K562 (cell line): ENCODE results near the gene AHSA1. TPM values are rescaled to one million over a fixed set of nuclear protein-coding genes. Genes with fewer than 3 reads are reported as not detected.

Experiments
- ATAC-seq: fragments of 200-7000 bp; cut with Tn5 transposase; 3 replicates; pipeline ENCODE4 v1.9.1; 2020; ENCODE audit warnings: moderate library complexity
- BruUV-seq: library from RNA; stranded (reverse); fragments of 400-500 nt; replicated peaks from 2 replicates; lab custom pipeline; 2021; lab: Mats Ljungman, UMichigan
- CTCF ChIA-PET: fragments of 300-600 bp; formaldehyde crosslinking; extraction: SDS; loops from one replicate; lab custom pipeline; 2021; ENCODE audit warnings: low intra/inter-chr PET ratio; lab: Yijun Ruan, JAX
- POLR2A ChIA-PET: fragments of 300-600, 350-650 bp; sonication (Branson Sonifier 250); formaldehyde crosslinking; extraction: SDS; loops from one replicate; lab custom pipeline; 2021; ENCODE audit warnings: antibody characterized with exemption, inconsistent platforms; lab: Yijun Ruan, JAX
- DNase-seq, 4 experiments: peaks; one replicate each; pipeline versions ENCODE4 v3.0.0 to v3.0.0-alpha.2; 2011 to 2018; ENCODE audit warnings: low spot score in 3 of 4, mixed read lengths in 3 of 4; ENCODE audit errors: extremely low read depth in 1 of 4
- FAIRE-seq: peaks from 2 replicates; lab custom pipeline; 2011; peaks lifted over from hg19 to GRCh38; lab: Jason Lieb, UNC
- H2AFZ ChIP-seq: 2 replicates; pipeline ENCODE4 v1.6.0; 2011; ENCODE audit warnings: low read depth, low read length, control low read depth, inconsistent platforms
- H3K27ac ChIP-seq: fragments of 200-600 bp; 3 replicates; pipeline ENCODE4 v1.8.0; 2011; ENCODE audit warnings: low read depth, mild to moderate bottlenecking, control low read depth, inconsistent platforms, low read length, moderate library complexity, mixed read lengths; ENCODE audit errors: extremely low read depth
- H3K27me3 ChIP-seq, 2 experiments: fragments of 300-600 bp in 1 of 2; 2 replicates in 1 of 2; 3 replicates in 1 of 2; pipeline versions ENCODE4 v1.6.0 to v1.8.0; 2011; ENCODE audit warnings: inconsistent platforms in 2 of 2, low read length in 2 of 2, mild to moderate bottlenecking in 1 of 2, mixed read lengths in 1 of 2, moderate library complexity in 1 of 2; ENCODE audit not compliant: control insufficient read depth in 2 of 2, insufficient read depth in 2 of 2
- H3K36me3 ChIP-seq: fragments of 300-600 bp; 3 replicates; pipeline ENCODE4 v1.8.0; 2011; ENCODE audit warnings: mild to moderate bottlenecking, low read length, inconsistent platforms; ENCODE audit not compliant: control insufficient read depth, insufficient read depth
- H3K4me1 ChIP-seq, 2 experiments: fragments of 200-600 bp in 1 of 2; replicated peaks in 1 of 2; 2 replicates in 1 of 2; 3 replicates in 1 of 2; pipeline versions ENCODE4 v1.5.1 to v1.8.0; 2011; ENCODE audit warnings: inconsistent platforms in 2 of 2, low read length in 2 of 2, mild to moderate bottlenecking in 1 of 2, mixed read lengths in 1 of 2, moderate library complexity in 1 of 2; ENCODE audit not compliant: control insufficient read depth in 2 of 2, insufficient read depth in 2 of 2
- H3K4me2 ChIP-seq: 2 replicates; pipeline ENCODE4 v1.6.1; 2011; ENCODE audit warnings: low read length, control low read depth, inconsistent platforms, mixed read lengths; ENCODE audit not compliant: insufficient read depth
- H3K4me3 ChIP-seq: fragments of 200-600 bp; sonication (generic), shearing (Covaris generic); 2 replicates; pipeline ENCODE4 v1.5.1; 2016; ENCODE audit warnings: control low read depth, inconsistent platforms
- H3K79me2 ChIP-seq: fragments of 200-600 bp; 3 replicates; pipeline ENCODE4 v1.8.0; 2011; ENCODE audit warnings: low read length, inconsistent platforms; ENCODE audit not compliant: control insufficient read depth, insufficient read depth
- H3K9ac ChIP-seq, 2 experiments: 2 replicates each; pipeline versions ENCODE4 v1.6.0 to v1.6.1; 2011; ENCODE audit warnings: low read depth in 2 of 2, low read length in 2 of 2, control low read depth in 1 of 2, inconsistent platforms in 1 of 2, mild to moderate bottlenecking in 1 of 2, mixed read lengths in 1 of 2; ENCODE audit not compliant: insufficient read depth in 1 of 2
- H3K9me1 ChIP-seq: one replicate; pipeline ENCODE4 v1.6.0; 2011; ENCODE audit warnings: inconsistent platforms, mild to moderate bottlenecking, low read length, moderate library complexity; ENCODE audit not compliant: control insufficient read depth, insufficient read depth
- H3K9me3 ChIP-seq: replicated peaks from 2 replicates; pipeline ENCODE4 v1.5.1; 2011; ENCODE audit warnings: low read depth, low read length, inconsistent platforms; ENCODE audit not compliant: control insufficient read depth, insufficient read depth
- H4K20me1 ChIP-seq: replicated peaks from 2 replicates; pipeline ENCODE4 v1.6.1; 2011; ENCODE audit warnings: low read length, inconsistent platforms, mixed read lengths; ENCODE audit not compliant: control insufficient read depth, insufficient read depth
- CTBP1 ChIP-seq: fragments of 450-650 bp; IDR thresholded peaks from 2 replicates; pipeline ENCODE4 v1.6.1; 2016; ENCODE audit warnings: borderline replicate concordance
- ERF ChIP-seq: fragments of 450-650 bp; formaldehyde crosslinking; IDR thresholded peaks from 2 replicates; pipeline ENCODE4 v1.4.0; 2020; ENCODE audit warnings: mild to moderate bottlenecking, mixed read lengths
- GABPA ChIP-seq: fragments of 200-800 bp; sonication (Bioruptor generic); conservative IDR thresholded peaks from 2 replicates; pipeline ENCODE4 v1.6.1; 2016; ENCODE audit warnings: low read depth, missing genetic modification characterization, missing compliant biosample characterization
- JUN ChIP-seq, 2 experiments: sonication (generic) in 1 of 2; formaldehyde crosslinking in 1 of 2; IDR thresholded peaks; 2 replicates each; pipeline versions ENCODE4 v1.6.1 to v1.8.0; 2012 to 2022; ENCODE audit warnings: borderline replicate concordance in 2 of 2, mild to moderate bottlenecking in 2 of 2, improper control_type of control experiment in 1 of 2, low read depth in 1 of 2, low read length in 1 of 2, missing genetic modification reagents in 1 of 2
- NFIC ChIP-seq: fragments of 450-650 bp; IDR thresholded peaks from 2 replicates; pipeline ENCODE4 v1.6.1; 2017; ENCODE audit warnings: mild to moderate bottlenecking, inconsistent platforms
- POLR2A ChIP-seq: fragments of 450-650 bp; conservative IDR thresholded peaks from 2 replicates; pipeline ENCODE4 v1.6.1; 2016
- RBM15 ChIP-seq: fragments of 200-400 bp; formaldehyde crosslinking; IDR thresholded peaks from 2 replicates; pipeline ENCODE4 v1.6.1; 2018; ENCODE audit warnings: mild to moderate bottlenecking, low read length, moderate library complexity; ENCODE audit not compliant: insufficient read depth
- TFAP4 ChIP-seq: sonication (generic); formaldehyde crosslinking; IDR thresholded peaks from 2 replicates; pipeline ENCODE4 v1.8.0; 2022; ENCODE audit warnings: missing genetic modification reagents, mild to moderate bottlenecking, moderate library complexity, borderline replicate concordance
- WGBS: fragments of 100-300 bp; shearing (Covaris generic); methylation state at CpG from one replicate; pipeline ENCODE4 v1.1.6; 2016; ENCODE audit warnings: low coverage, mixed read lengths; ENCODE audit not compliant: insufficient coverage; ENCODE audit errors: missing lambda C conversion rate; 5-methylcytosine and 5-hydroxymethylcytosine counted together
- in situ Hi-C: fragments of 300-500 bp; cut with MboI; formaldehyde crosslinking; loops from 4 replicates; pipeline ENCODE4 v1.15.0; 2018; ENCODE audit warnings: inconsistent platforms, mixed read lengths
- intact Hi-C: fragments of 100-400 bp; cut with micrococcal nuclease; formaldehyde crosslinking; loops from 2 replicates; pipeline ENCODE4 v1.14.2; 2022
- polyA plus RNA-seq, 8 experiments: library from polyadenylated mRNA; depleted of rRNA in 4 of 8; stranded (reverse) in 5 of 8; unstranded in 3 of 8; fragments of >200 nt; fragmentation: Nextera tagmentation in 2 of 8; fragmentation: Illumina TruSeq in 1 of 8; extraction: Ambion mirVana in 2 of 8; extraction: Trizol in 1 of 8; gene quantifications; 2 replicates each; pipeline versions ENCODE4 v1.2.1 to v1.2.3, GENCODE V29; 2011 to 2014; ENCODE audit warnings: inconsistent platforms in 1 of 8, missing spikeins in 1 of 8
- total RNA-seq, 7 experiments: library from RNA; depleted of rRNA in 6 of 7; stranded (reverse); fragments of >200 nt in 6 of 7; fragmentation: Illumina TruSeq in 2 of 7; extraction: Trizol in 2 of 7; gene quantifications; 2 replicates each; pipeline versions ENCODE4 v1.2.1 to v1.2.3, GENCODE V29; 2011 to 2021; ENCODE audit warnings: low replicate concordance in 1 of 7

Gene AHSA1
- total and polyA plus RNA-seq, 9 of the 15 experiments (the other 6 are each of a cell fraction or from before 2014, with no cell fraction given), result 41.4 to 317 (median 184) TPM

DNA sequence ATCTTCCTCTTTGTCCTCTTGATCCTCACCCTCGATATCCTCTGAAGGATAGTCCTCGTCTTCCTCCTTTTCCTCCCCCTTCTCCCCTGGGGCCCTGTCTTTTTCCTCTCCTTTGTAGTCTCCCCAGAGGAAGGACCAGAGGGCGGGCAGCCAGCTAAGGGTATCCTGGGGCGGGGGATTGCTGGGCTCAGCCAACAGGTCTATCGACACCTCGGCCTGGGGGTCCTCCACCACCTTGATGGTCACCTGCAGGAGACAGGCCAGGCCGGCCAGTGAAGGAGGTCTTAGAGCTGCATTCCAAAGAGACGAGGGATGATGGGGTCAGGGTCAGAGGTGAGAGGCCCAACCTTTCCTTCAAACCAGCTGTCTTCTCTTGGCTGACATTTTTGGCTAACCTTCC, 24.5 kb downstream of the AHSA1 start (continued):
- no peak for TF ChIP-seq GABPA (tag)
- no peak for TF ChIP-seq ERF
- no peak for TF ChIP-seq POLR2A
- no peak for TF ChIP-seq RBM15

DNA sequence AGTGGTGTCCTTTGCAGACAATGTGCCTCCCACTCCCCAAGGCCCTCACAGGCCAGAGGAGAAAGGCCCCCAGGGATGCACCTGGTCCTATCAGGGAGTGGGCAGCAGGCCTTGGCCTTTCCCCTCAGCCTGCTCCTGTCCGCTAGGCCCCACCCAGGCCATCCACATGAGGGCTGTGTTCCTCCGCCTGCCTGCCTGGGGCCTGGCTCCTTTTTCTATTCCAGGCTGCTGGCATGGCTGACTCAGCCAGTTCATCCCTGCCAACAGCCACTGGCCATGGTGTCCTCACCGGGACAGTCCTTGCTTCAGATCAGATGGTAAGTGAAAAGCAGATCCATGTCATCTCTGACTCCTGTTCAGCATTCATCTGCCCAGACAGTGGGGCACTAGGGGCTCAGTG, 27.4 kb downstream of the AHSA1 start:
- TF ChIP-seq CTBP1, result no peak
- no peak for TF ChIP-seq NFIC
- no peak for TF ChIP-seq TFAP4
- TF ChIP-seq JUN (IDR thresholded peaks at IDR 0.05; ENCODE audit: borderline replicate concordance, low read depth, low read length), result no peak
- TF ChIP-seq JUN (CRISPR knock-in tag; IDR thresholded peaks at IDR 0.05; ENCODE audit: borderline replicate concordance), result no peak
- Histone ChIP-seq H3K36me3 (no peaks in the 10 kb centered on the region), H2AFZ (no peak overlapping the region), H3K9ac (peak overlapping the region in 1 of 2 experiments; percentile 35; a peak in 1 of 4 replicates), H3K9me3 (no peaks in the 10 kb centered on the region), H3K79me2 (no peaks in the 10 kb centered on the region), H3K27me3 (peaks cover 7 to 26% of the 10 kb centered on the region in 2 experiments; a peak in 4 of 5 replicates), H4K20me1 (no peaks in the 10 kb centered on the region), H3K4me3 (no peak overlapping the region), H3K27ac (no peak overlapping the region), H3K9me1 (no peaks in the 10 kb centered on the region), H3K4me1 (no peaks in the 10 kb centered on the region; a peak in 1 of 5 replicates), H3K4me2 (no peak overlapping the region)
- DNase-seq, result no peak
- ChIA-PET CTCF (no interaction called here), POLR2A (no interaction called here)
- no peak for FAIRE-seq
- no peak for ATAC-seq
- intact Hi-C loops (no loop called here), in situ Hi-C loops (no loop called here)
- no TSS peak for BruUV-seq
- no CpG with 5 or more reads among the region's 3 CpGs for WGBS
